Thoracic aorta (tissue), 2 donors: ENCODE results near the gene INPP5J. TPM values are rescaled to one million over a fixed set of nuclear protein-coding genes. Genes with fewer than 3 reads are reported as not detected.

Experiments used
- ATAC-seq: fragments of 150-250 bp; one replicate; pipeline ENCODE4 v1.8.0; 2017; ENCODE audit warnings: low read depth; ENCODE audit not compliant: insufficient number of reproducible peaks, low FRiP score
- DNase-seq: peaks from one replicate; pipeline ENCODE4 v3.0.0-alpha.2; 2020; ENCODE audit warnings: low spot score
- H3K27ac ChIP-seq, 2 donors: fragments of 200-600 bp; sonication (generic); 1 replicate in 1 of 2; 2 replicates in 1 of 2; pipeline ENCODE4 v1.5.1; 2016; ENCODE audit warnings: mild to moderate bottlenecking in 2 of 2, moderate library complexity in 2 of 2
- H3K27me3 ChIP-seq: fragments of 200-600 bp; sonication (generic); replicated peaks from 2 replicates; pipeline ENCODE4 v1.6.0; 2016; ENCODE audit warnings: mild to moderate bottlenecking; ENCODE audit not compliant: insufficient read depth
- H3K36me3 ChIP-seq: fragments of 200-600 bp; sonication (generic); one replicate; pipeline ENCODE4 v1.5.1; 2016
- H3K4me1 ChIP-seq, 2 donors: fragments of 200-600 bp; sonication (generic); 1 replicate in 1 of 2; 2 replicates in 1 of 2; pipeline versions ENCODE4 v1.5.1 to v1.6.0; 2016; ENCODE audit warnings: low read depth in 2 of 2, mild to moderate bottlenecking in 1 of 2; ENCODE audit not compliant: control insufficient read depth in 1 of 2
- H3K4me3 ChIP-seq: fragments of 200-600 bp; sonication (generic); 2 replicates; pipeline ENCODE4 v1.5.1; 2016; ENCODE audit warnings: mild to moderate bottlenecking
- H3K9me3 ChIP-seq: fragments of 200-600 bp; sonication (generic); 2 replicates; pipeline ENCODE4 v1.5.1; 2016
- total RNA-seq, 2 donors: library from RNA; depleted of rRNA; stranded (reverse); fragments of >200 nt; gene quantifications; one replicate each; pipeline versions ENCODE4 v1.1.0 to v1.2.3, GENCODE V29; 2016
- TF ChIP-seq, protein P1 (sequence below): fragments of 200-600 bp; sonication (generic); IDR thresholded peaks from one replicate; pipeline ENCODE4 v1.5.1; 2019; ENCODE audit warnings: antibody characterized with exemption

Gene INPP5J
- total RNA-seq, 2 donors from 2014 or later: 2.3 to 4.1 TPM

DNA sequence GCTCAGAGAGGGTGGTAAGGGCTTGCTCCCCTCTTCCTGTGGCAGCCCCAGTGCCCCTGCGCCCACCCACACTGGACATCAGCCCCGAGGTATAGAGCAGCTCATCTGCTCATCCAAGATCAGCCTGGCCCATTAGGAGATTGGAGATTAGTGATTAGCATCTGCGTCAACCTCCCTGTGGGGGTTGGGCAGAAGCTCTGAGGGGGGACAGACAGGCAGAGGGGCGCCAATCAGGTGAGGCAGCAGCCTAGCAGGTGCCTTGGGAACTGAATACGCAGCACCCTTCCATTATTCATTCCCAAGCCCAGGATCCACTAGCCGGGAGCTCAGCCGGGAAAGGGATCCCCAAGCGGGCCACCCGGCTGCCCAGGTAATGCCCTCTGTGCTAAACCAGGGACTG, 30.6 kb upstream of the INPP5J start:
- H3K27ac ChIP-seq: peak overlapping the region; percentile 73 to 88
- no peak overlapping the region for H3K4me3 ChIP-seq
- H3K27me3 ChIP-seq: no peaks in the 10 kb centered on the region
- DNase-seq (no peak), ATAC-seq (no peak)
- peaks cover 83% of the 10 kb centered on the region for H3K36me3 ChIP-seq
- TF ChIP-seq, protein P1, sequence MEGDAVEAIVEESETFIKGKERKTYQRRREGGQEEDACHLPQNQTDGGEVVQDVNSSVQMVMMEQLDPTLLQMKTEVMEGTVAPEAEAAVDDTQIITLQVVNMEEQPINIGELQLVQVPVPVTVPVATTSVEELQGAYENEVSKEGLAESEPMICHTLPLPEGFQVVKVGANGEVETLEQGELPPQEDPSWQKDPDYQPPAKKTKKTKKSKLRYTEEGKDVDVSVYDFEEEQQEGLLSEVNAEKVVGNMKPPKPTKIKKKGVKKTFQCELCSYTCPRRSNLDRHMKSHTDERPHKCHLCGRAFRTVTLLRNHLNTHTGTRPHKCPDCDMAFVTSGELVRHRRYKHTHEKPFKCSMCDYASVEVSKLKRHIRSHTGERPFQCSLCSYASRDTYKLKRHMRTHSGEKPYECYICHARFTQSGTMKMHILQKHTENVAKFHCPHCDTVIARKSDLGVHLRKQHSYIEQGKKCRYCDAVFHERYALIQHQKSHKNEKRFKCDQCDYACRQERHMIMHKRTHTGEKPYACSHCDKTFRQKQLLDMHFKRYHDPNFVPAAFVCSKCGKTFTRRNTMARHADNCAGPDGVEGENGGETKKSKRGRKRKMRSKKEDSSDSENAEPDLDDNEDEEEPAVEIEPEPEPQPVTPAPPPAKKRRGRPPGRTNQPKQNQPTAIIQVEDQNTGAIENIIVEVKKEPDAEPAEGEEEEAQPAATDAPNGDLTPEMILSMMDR: no peak
- H3K4me1 ChIP-seq: peaks cover 19 to 100% of the 10 kb centered on the region in 2 donors
- no peaks in the 10 kb centered on the region for H3K9me3 ChIP-seq

DNA sequence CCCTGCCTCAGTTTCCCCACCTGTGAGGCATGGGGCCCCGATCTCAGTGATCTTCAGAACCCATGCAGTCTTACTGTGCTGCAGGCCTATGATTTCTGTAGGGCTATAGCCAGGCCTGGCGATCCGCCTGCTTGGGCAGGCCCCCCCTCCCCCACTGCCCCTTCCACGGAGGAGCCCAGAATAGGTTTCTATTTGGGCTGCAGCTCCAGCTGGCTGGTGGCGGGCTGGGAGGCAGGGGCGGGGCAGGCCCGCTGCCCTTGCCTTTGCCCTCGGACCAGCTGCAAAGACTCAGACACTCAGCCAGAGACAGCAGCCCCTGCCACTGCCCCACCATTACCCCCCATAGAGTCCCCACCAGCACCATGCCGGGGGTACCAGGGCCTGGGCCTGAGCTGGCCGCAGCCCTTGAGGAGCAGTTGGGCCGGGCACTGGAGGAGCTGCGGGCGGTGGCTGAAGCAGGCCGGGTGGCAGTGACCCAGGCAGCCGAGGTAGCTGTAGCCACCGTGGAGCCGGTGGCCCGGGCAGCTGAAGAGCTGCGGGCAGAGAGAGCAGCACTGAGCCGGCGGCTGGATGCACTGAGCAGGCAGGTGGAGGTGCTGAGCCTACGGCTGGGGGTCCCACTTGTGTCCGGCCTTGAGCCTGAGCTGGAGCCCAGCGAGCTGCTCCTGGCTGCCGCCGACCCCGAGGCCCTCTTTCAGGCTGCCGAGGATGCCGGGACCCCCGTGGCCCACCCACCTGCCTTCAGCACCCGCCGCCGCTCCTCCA, 29.5 kb upstream of the INPP5J start:
- Histone ChIP-seq H3K9me3 (no peaks in the 10 kb centered on the region), H3K4me1 (peaks cover 25 to 98% of the 10 kb centered on the region in 2 donors), H3K4me3 (peak overlapping the region; percentile 42), H3K36me3 (peaks cover 81% of the 10 kb centered on the region), H3K27ac (peak overlapping the region; percentile 73 to 88), H3K27me3 (no peaks in the 10 kb centered on the region)
- ATAC-seq (peak; percentile 41), DNase-seq (no peak)
- TF ChIP-seq, protein P1: no peak

DNA sequence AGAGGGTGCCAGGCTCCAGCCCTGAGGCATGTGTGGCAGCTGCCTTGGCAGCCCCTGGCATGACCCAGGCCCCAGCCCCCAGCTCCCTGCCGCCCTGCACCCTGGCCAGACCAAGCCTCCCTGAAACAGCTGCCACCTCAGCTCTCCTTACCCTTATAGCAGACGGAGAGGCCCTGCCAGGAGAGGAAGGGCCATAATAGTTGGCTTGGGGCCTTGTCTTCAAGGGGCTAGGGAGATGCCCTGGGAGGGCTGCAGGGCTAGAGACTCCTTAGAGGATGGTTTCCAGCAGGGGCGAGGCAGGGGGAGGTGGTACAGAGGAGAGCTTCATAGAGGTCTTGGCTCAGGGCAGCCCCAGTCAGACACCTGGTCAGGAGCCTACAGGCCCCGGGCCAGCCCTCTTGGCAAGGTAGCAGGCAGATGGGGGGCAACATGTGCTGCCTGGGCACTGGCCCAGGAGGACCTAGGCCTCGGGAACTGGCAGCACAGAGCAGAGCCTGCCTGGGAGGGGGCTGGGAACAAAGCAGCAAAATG, 28.7 kb upstream of the INPP5J start:
- TF ChIP-seq, protein P1: no peak
- Histone ChIP-seq H3K27me3 (no peaks in the 10 kb centered on the region), H3K27ac (peak overlapping the region; percentile 73 to 83), H3K9me3 (no peaks in the 10 kb centered on the region), H3K36me3 (peaks cover 80% of the 10 kb centered on the region), H3K4me3 (peak overlapping the region; percentile 42), H3K4me1 (peaks cover 30 to 95% of the 10 kb centered on the region in 2 donors)
- no peak for ATAC-seq
- no peak for DNase-seq

DNA sequence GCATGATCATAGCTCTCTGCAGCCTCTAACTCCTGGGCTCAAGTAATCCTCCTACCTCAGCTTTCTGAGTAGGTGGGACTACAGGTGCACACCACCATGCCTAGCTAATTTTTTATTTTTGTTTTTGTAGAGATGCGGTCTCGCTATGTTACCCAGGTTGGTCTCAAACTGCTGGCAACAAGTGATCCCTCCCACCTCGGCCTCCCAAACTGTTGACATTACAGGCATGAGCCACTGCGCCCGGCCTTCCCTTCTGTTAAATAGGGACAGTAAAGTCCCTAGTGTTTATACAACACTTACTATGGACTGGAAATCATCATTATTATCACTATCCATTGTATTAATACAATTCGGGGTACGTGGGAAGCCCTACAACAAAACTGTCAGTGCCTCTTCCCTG, 28.0 kb upstream of the INPP5J start:
- Histone ChIP-seq H3K4me1 (peaks cover 28 to 95% of the 10 kb centered on the region in 2 donors), H3K4me3 (no peak overlapping the region), H3K9me3 (no peaks in the 10 kb centered on the region), H3K27me3 (no peaks in the 10 kb centered on the region), H3K27ac (peak overlapping the region; percentile 76 to 99), H3K36me3 (peaks cover 80% of the 10 kb centered on the region)
- TF ChIP-seq, protein P1: no peak
- ATAC-seq (no peak), DNase-seq (no peak)

DNA sequence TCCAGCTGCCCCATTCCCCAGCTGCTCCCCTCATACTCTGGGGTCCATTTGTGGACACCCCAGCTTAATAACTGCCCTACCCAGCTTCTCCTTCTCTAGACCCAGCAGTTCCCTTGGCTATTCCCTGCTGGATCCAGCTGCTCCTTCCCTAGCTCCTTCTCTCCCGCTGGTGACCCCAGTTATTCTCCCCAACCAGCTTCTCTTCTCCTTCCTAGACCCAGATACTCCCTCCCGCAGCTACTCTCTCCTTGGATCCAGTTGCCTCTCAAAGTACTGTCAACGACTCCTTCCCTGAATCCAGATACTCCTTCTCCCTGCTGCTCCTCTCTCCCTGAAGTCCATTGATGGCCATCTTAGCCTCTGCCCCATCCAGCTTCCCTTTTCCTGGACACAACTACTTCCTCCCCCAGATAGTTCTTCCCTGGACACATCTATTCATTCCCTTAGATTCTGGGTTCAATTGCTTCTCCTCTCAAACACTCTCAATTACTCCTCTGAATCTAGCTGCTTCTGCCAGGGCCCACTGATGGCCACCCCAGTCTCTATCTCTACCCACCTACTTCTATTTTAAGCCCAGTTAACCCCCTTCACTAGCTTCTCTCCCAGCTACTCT, 27.0 kb upstream of the INPP5J start:
- TF ChIP-seq, protein P1: no peak
- Histone ChIP-seq H3K36me3 (peaks cover 85% of the 10 kb centered on the region), H3K9me3 (no peaks in the 10 kb centered on the region), H3K4me3 (no peak overlapping the region), H3K4me1 (peaks cover 30 to 95% of the 10 kb centered on the region in 2 donors), H3K27ac (peak overlapping the region; percentile 76 to 99), H3K27me3 (no peaks in the 10 kb centered on the region)
- ATAC-seq: no peak
- DNase-seq: no peak
